Activated CD4-positive, alpha-beta memory T cell treated with anti-CD3 and anti-CD28 coated beads, Interleukin-2, amount 10 ng/mL, durations not matched to agents 7 days and 5 days (primary cell): ENCODE measurements around the gene PNP. TPM values are rescaled to one million over a fixed set of nuclear protein-coding genes. Genes with fewer than 3 reads are reported as not detected.
"Not testable (repeated sequence)": the region's sequence is repeated elsewhere in the genome, so short reads cannot be mapped to it uniquely, and the experiment has no call there.

Experiments
- CTCF ChIA-PET: fragments of 350-600 bp; sonication (Branson Sonifier 250); formaldehyde crosslinking; loops from one replicate; lab custom pipeline; 2021; ENCODE audit warnings: antibody characterized with exemption, inconsistent platforms; lab: Charles Lee
- POLR2A ChIA-PET: fragments of 350-600 bp; sonication (Branson Sonifier 250); formaldehyde crosslinking; loops from one replicate; lab custom pipeline; 2021; ENCODE audit warnings: antibody characterized with exemption; lab: Charles Lee
- DNase-seq: peaks from one replicate; pipeline ENCODE4 v3.0.0-alpha.2; 2020
- H3K27ac Mint-ChIP-seq: one replicate; pipeline ENCODE4 v1.8.0; 2021; ENCODE audit warnings: mild to moderate bottlenecking, mixed read lengths
- H3K27me3 Mint-ChIP-seq: one replicate; pipeline ENCODE4 v1.8.0; 2021; ENCODE audit warnings: mixed read lengths
- H3K36me3 Mint-ChIP-seq: one replicate; pipeline ENCODE4 v1.8.0; 2021; ENCODE audit warnings: low read depth, mixed read lengths
- H3K4me1 Mint-ChIP-seq: one replicate; pipeline ENCODE4 v1.8.0; 2021; ENCODE audit warnings: mixed read lengths
- H3K4me3 Mint-ChIP-seq: one replicate; pipeline ENCODE4 v1.8.0; 2021; ENCODE audit warnings: mild to moderate bottlenecking, mixed read lengths
- H3K9me3 Mint-ChIP-seq: one replicate; pipeline ENCODE4 v1.8.0; 2021; ENCODE audit warnings: mixed read lengths
- total RNA-seq, 2 experiments: library from RNA; stranded (reverse); gene quantifications; one replicate each; pipeline ENCODE4 v1.2.3, GENCODE V29; 2021

PNP gene
- total RNA-seq, 2 experiments from 2014 or later, result 207 to 210 TPM

DNA sequence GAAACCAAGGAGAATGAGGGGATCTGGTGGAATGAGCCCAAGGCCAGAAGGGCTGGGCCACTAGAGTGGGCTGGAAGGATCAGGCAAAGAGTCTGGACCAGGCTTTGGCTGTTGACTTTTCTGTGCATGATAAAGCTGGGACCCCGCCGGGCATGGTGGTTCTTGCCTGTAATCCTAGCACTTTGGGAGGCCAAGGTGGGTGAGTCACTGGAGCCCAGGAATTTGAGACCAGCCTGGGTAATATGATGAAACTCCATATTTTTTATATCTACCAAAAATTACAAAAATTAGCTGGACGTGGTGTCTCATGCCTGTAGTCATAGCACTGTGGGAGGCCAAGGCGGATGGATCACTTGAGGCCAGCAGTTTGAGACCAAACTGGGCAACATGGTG is 32.8 kb upstream of the PNP start:
- CTCF ChIA-PET, result interaction anchor here (0.7 kb wide), 1 partner anchor 20 kb away, joined by 3 read pairs; no protein-coding TSS in a partner anchor
- Mint-ChIP-seq H3K4me1 (peaks cover 10% of the 10 kb centered on the region), H3K27ac (no peak overlapping the region), H3K4me3 (no peak overlapping the region), H3K27me3 (peaks cover 4% of the 10 kb centered on the region), H3K36me3 (no peaks in the 10 kb centered on the region), H3K9me3 (no peaks in the 10 kb centered on the region)
- DNase-seq, result no peak
- POLR2A ChIA-PET, result no interaction called here

DNA sequence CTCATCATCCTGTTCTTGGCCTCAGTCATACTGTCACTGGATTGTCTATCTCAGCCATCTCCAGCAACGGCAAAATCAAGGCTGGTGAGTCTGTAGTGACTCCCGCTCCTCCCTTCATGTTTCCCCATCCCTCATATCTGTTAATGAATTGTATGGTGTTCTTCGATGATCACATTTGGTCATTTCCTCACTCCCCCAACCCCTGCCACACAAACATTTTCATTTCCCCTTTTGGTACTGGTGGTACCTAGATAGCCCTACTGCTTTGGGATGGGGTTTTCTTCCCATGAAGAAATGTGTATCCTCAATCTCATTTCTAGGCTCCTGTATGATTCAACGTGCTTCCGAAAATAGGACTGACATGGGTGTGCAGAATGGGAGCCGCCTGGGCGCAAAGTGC is 30.5 kb upstream of the PNP start:
- Mint-ChIP-seq H3K27me3 (peaks cover 4% of the 10 kb centered on the region), H3K36me3 (peaks cover 5% of the 10 kb centered on the region), H3K9me3 (no peaks in the 10 kb centered on the region), H3K4me3 (no peak overlapping the region), H3K27ac (no peak overlapping the region), H3K4me1 (peaks cover 14% of the 10 kb centered on the region)
- ChIA-PET POLR2A (interaction anchor here (1.6 kb wide), 1 partner anchor 16 kb away, joined by 4 read pairs; the partner anchor contains the start of genes APEX1 and OSGEP), CTCF (no interaction called here)
- DNase-seq, result no peak

DNA sequence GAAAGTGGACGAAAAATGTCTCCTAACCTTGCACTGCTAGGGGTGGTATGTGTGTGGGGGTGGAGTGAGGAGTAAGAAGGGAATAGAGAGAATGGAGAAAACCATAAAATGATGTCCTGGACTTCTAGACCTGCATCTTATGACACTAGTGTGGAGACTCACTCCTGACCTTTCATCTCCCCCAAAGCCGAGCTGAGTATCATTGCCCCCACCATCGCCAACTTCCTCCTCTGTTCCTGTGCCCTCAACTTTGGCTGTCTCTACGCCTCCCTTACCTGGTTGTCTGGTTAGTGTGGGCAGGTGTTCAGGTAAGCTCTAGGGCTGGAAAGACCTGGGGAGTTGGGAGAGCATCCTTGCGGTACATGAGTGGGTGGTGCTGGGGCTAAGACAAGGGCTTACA is 28.7 kb upstream of the PNP start:
- no peak overlapping the region for H3K27ac Mint-ChIP-seq
- peaks cover 5% of the 10 kb centered on the region for H3K36me3 Mint-ChIP-seq
- H3K9me3 Mint-ChIP-seq, result no peaks in the 10 kb centered on the region
- ChIA-PET POLR2A (no interaction called here), CTCF (no interaction called here)
- DNase-seq, result no peak
- no peak overlapping the region for H3K4me3 Mint-ChIP-seq
- peaks cover 4% of the 10 kb centered on the region for H3K27me3 Mint-ChIP-seq
- peaks cover 14% of the 10 kb centered on the region for H3K4me1 Mint-ChIP-seq

DNA sequence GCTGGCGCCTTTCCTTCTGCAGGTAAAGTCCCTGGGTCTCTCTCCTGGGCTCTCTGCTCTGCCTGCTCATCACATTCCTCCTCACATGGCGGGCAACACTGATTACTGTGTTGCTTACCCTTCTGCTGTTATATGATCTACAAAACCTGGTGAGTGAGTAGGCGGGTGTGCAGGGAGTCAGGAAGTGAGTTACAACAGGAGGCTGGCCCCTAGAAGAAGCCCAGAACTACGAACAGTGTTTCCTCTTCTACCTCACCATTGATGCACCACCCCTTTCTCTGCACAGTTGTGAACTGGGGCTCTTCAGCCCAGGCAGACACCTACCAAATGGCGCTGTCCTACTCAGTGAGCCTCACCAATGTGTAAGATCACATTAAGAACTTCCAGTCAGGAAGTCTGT is 28.3 kb upstream of the PNP start:
- CTCF ChIA-PET, result no interaction called here
- no peak overlapping the region for H3K27ac Mint-ChIP-seq
- no peak for DNase-seq

DNA sequence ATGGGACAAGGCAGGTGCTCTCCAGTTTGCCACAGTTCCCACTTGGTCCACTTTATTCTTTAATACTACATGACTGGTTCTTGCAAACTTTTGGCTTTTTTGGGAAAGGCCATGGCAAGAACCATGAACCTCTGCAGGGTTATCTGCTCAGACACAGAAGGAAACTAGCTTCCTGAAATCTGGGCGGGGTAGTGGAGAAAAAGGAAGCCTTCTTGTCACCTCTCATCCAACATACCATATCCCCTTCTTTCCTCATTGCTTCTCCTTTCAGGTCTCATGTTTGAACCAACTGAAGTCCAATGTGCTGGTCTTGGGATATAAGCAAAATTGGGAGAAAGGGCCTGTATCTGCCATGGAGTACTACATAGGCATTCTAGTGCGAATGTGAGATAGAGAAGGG is 27.7 kb upstream of the PNP start:
- CTCF ChIA-PET, result no interaction called here
- POLR2A ChIA-PET, result interaction anchor here (1.0 kb wide), 1 partner anchor 13 kb away, joined by 7 read pairs; the partner anchor contains the start of genes APEX1 and OSGEP
- DNase-seq, result no peak
- H3K4me1 Mint-ChIP-seq, result peaks cover 14% of the 10 kb centered on the region
- no peak overlapping the region for H3K27ac Mint-ChIP-seq
- H3K27me3 Mint-ChIP-seq, result peaks cover 4% of the 10 kb centered on the region
- no peaks in the 10 kb centered on the region for H3K9me3 Mint-ChIP-seq
- peaks cover 5% of the 10 kb centered on the region for H3K36me3 Mint-ChIP-seq
- H3K4me3 Mint-ChIP-seq, result no peak overlapping the region

More for the DNA sequence above, 28.3 kb upstream of the PNP start:
- no peaks in the 10 kb centered on the region for H3K9me3 Mint-ChIP-seq
- peaks cover 5% of the 10 kb centered on the region for H3K36me3 Mint-ChIP-seq
- H3K27me3 Mint-ChIP-seq, result peaks cover 4% of the 10 kb centered on the region
- peaks cover 14% of the 10 kb centered on the region for H3K4me1 Mint-ChIP-seq
- H3K4me3 Mint-ChIP-seq, result no peak overlapping the region
- POLR2A ChIA-PET, result interaction anchor here (1.0 kb wide), 1 partner anchor 14 kb away, joined by 7 read pairs; the partner anchor contains the start of genes APEX1 and OSGEP

DNA sequence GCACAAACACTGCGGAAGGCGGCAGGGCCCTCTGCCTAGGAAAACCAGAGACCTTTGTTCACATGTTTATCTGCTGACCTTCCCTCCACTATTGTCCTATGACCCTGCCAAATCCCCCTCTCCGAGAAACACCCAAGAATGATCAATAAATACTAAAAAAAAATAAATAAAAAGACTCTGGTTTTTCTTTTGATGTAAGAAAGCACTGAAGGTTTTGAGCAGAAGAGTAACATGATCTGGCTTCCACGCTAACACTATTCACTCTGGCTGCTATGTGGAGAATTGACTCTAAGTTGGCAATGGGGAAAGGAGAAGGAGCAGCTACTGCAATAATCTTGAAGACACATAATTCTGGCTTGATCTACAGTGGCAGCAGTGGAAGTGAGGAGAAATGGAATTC is 25.6 kb upstream of the PNP start:
- H3K4me3 Mint-ChIP-seq, POLR2A ChIA-PET, CTCF ChIA-PET, DNase-seq, H3K9me3 Mint-ChIP-seq, H3K27me3 Mint-ChIP-seq, H3K27ac Mint-ChIP-seq: not testable (repeated sequence)
- Mint-ChIP-seq H3K4me1 (peaks cover 14% of the 10 kb centered on the region), H3K36me3 (peaks cover 21% of the 10 kb centered on the region)

DNA sequence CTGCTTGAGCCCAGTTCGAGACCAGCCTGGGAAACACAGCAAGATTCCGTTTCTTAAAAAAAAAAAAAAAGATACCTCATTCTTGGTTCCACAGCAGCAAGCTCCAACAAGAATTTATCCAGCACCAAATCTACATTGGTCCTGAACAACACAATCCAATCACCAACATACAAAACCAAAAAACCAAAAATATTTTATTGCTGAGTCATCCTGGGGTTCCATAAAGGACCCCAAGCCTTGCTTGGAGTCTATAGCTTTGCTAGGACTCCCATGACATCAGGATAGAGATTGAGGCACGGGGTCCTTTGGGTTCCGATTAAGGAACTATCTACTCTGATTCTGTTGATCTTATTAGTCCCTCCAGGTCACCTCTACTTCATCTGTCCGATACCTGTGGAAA is 22.3 kb upstream of the PNP start:
- CTCF ChIA-PET, result no interaction called here
- H3K4me3 Mint-ChIP-seq, result no peak overlapping the region

DNA sequence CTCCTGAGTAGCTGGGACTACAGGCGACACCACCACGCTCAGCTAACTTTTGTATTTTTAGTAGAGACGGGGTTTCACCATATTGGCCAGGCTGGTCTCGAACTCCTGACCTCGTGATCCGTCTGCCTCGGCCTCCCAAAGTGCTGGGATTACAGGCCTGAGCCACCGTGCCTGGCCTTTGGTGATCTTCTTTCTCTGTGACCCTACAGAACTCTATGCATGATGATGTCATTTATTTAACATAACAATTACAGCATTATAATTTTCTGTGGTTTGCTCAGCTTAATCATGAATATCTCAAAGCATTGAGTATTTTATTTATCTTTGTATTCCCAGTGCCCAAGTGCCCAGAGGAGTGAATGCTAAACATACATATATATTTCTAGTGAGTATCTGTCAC is 16.4 kb upstream of the PNP start:
- peaks cover 21% of the 10 kb centered on the region for H3K4me1 Mint-ChIP-seq
- peaks cover 41% of the 10 kb centered on the region for H3K36me3 Mint-ChIP-seq
- DNase-seq, H3K9me3 Mint-ChIP-seq, H3K27me3 Mint-ChIP-seq: not testable (repeated sequence)
- peak overlapping the region; percentile 24 for H3K4me3 Mint-ChIP-seq
- ChIA-PET POLR2A (interaction anchor here (0.9 to 5.5 kb wide), 4 partner anchors 9 to 110 kb away, joined by 3 to 95 read pairs (median 22); partner anchors contain the start of genes PIP4P1, PNP and TEP1), CTCF (interaction anchor here (0.7 to 1.2 kb wide), 3 partner anchors 9 to 37 kb away, joined by 3 to 6 read pairs (median 4); partner anchors contain the start of gene PIP4P1)
- H3K27ac Mint-ChIP-seq, result peak overlapping the region; percentile 7

More for the DNA sequence above, 22.3 kb upstream of the PNP start:
- no peak overlapping the region for H3K27ac Mint-ChIP-seq
- POLR2A ChIA-PET, result interaction anchor here (0.8 kb wide), 1 partner anchor 8 kb away, joined by 3 read pairs; the partner anchor contains the start of gene APEX1
- no peaks in the 10 kb centered on the region for H3K27me3 Mint-ChIP-seq
- H3K9me3 Mint-ChIP-seq, result no peaks in the 10 kb centered on the region
- peaks cover 3% of the 10 kb centered on the region for H3K4me1 Mint-ChIP-seq
- DNase-seq, result no peak
- H3K36me3 Mint-ChIP-seq, result peaks cover 47% of the 10 kb centered on the region

DNA sequence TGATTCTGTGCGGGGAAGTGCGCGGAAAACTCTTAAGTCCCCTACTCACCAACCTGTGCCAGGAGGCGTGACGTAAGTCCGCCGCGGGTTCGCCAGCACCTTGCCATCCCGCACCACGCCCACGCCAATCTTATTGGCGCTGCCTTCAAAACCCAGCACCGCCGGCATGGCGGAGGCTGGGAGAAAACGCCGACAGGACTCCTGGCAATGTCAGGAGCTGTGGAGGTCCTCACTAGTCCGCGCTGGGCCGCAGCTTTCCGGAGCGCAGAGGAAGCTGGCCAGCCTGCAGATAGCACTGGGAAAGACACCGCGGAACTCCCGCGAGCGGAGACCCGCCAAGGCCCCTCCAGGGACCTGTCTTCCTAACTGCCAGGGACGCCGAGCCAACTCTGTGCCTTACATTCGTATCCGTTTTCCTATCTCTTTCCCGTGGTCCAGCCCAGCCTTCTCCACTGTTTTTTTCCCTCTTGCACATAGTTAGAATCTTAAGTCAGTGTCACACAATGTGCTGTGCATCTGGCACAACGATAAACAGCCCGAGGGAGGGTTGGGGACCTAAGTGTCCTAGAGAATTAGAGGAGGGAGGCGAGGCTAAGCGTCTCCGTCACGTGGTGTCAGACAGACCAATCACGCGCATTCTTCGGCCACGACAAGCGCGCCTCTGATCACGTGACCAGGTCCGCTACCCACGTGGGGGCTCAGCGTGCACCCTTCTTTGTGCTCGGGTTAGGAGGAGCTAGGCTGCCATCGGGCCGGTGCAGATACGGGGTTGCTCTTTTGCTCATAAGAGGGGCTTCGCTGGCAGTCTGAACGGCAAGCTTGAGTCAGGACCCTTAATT is 14.5 kb upstream of the PNP start, which contains the start of the genes APEX1 and OSGEP:
Gene APEX1 (plus strand): TSS at position 711 of the 839 bp plus-strand sequence. CDS start 420 bp downstream, outside the sequence.
Gene OSGEP (minus strand): TSS at position 297 of the 839 bp plus-strand sequence. CDS start 129 bp downstream, at position 168.
- peak; percentile 99 for DNase-seq
- no peak within 1 kb of the TSS for H3K4me3 Mint-ChIP-seq
- H3K9me3 Mint-ChIP-seq, result no peaks in the 10 kb centered on the region
- H3K27ac Mint-ChIP-seq, result no peak within 1 kb of the TSS
- CTCF ChIA-PET, result interaction anchor here (0.9 to 3.5 kb wide), 9 partner anchors 15 to 168 kb away, joined by 3 to 36 read pairs (median 5); partner anchors contain the start of genes PARP2, PNP and TEP1
- peaks cover 33% of the 10 kb centered on the region for H3K4me1 Mint-ChIP-seq
- POLR2A ChIA-PET, result interaction anchor here (0.7 to 5.5 kb wide), 24 partner anchors 8 to 228 kb away, joined by 3 to 95 read pairs (median 4); partner anchors contain the start of genes CCNB1IP1, PARP2, PNP and TEP1
- H3K27me3 Mint-ChIP-seq, result no peaks in the 10 kb centered on the region
- H3K36me3 Mint-ChIP-seq, result peaks cover 33% of the 10 kb centered on the region

DNA sequence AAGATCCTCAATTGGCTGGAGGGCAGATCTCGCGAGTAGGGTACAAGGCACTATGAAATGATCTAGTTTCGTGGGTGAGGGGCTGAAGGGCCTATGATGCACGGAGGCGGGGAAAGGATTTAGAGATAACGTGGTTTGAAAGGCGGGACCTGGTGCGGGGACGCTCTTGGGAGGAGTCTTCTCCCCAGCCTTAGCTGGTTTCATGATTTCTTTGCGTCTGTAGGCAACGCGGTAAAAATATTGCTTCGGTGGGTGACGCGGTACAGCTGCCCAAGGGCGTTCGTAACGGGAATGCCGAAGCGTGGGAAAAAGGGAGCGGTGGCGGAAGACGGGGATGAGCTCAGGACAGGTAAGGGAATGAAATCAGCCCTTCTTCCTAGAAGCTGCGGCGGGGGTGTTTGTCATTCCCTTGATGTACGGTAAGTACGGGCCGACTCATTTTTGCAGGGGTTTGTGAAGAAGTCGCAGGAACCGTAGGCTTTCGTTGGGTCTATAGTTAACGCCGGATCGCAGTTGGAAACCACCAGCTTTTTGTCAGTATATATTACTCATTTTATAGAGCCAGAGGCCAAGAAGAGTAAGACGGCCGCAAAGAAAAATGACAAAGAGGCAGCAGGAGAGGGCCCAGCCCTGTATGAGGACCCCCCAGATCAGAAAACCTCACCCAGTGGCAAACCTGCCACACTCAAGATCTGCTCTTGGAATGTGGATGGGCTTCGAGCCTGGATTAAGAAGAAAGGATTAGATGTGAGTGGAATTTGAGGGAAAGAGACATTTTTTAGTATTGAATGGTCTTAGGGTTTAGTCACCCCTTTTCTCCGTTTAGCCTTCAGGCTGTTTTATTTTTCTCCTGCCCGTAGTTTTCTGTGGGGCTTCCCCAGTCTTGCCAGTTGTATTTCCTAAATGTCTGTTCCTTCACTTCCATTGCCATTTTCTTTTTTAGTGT is 13.6 kb upstream of the PNP start:
- ChIA-PET CTCF (interaction anchor here (0.8 to 3.5 kb wide), 9 partner anchors 15 to 167 kb away, joined by 3 to 36 read pairs (median 5); partner anchors contain the start of genes PARP2, PNP and TEP1), POLR2A (interaction anchor here (0.7 to 5.5 kb wide), 23 partner anchors 9 to 227 kb away, joined by 3 to 95 read pairs (median 5); partner anchors contain the start of genes CCNB1IP1, PARP2, PNP and TEP1)
- Mint-ChIP-seq H3K27me3 (no peaks in the 10 kb centered on the region), H3K27ac (no peak overlapping the region), H3K9me3 (no peaks in the 10 kb centered on the region), H3K36me3 (peaks cover 36% of the 10 kb centered on the region), H3K4me3 (no peak overlapping the region), H3K4me1 (peaks cover 40% of the 10 kb centered on the region)
- DNase-seq, result no peak

DNA sequence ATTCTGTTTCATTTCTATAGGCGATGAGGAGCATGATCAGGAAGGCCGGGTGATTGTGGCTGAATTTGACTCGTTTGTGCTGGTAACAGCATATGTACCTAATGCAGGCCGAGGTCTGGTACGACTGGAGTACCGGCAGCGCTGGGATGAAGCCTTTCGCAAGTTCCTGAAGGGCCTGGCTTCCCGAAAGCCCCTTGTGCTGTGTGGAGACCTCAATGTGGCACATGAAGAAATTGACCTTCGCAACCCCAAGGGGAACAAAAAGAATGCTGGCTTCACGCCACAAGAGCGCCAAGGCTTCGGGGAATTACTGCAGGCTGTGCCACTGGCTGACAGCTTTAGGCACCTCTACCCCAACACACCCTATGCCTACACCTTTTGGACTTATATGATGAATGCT is 12.2 kb upstream of the PNP start:
- POLR2A ChIA-PET, result interaction anchor here (1.0 to 5.5 kb wide), 6 partner anchors 9 to 124 kb away, joined by 3 to 95 read pairs (median 26); partner anchors contain the start of genes CCNB1IP1, PARP2, PNP and TEP1

More for the DNA sequence above, 12.2 kb upstream of the PNP start:
- CTCF ChIA-PET, result interaction anchor here (3.5 kb wide), 1 partner anchor 43 kb away, joined by 36 read pairs; the partner anchor contains the start of gene TEP1
- Mint-ChIP-seq H3K4me1 (peaks cover 45% of the 10 kb centered on the region), H3K9me3 (no peaks in the 10 kb centered on the region), H3K4me3 (no peak overlapping the region), H3K27me3 (no peaks in the 10 kb centered on the region), H3K36me3 (peaks cover 32% of the 10 kb centered on the region), H3K27ac (no peak overlapping the region)
- no peak for DNase-seq
